ENCODE data around the gene SEL1L3. TPM values are rescaled to one million over a fixed set of nuclear protein-coding genes. Genes with fewer than 3 reads are reported as not detected.

The SEL1L3 gene
- total RNA-seq, 1 experiment from 2014 or later = 28.1 TPM

GRCh38 chr4:25861280-25861950 is 1.4 kb downstream of the SEL1L3 start:
- Mint-ChIP-seq H3K27ac (ENCODE audit: low read depth, unreplicated experiment) (peak overlapping the region; percentile 91), H3K9me3 (ENCODE audit: unreplicated experiment) (no peaks in the 10 kb centered on the region), H3K27me3 (ENCODE audit: insufficient read depth, unreplicated experiment) (no peaks in the 10 kb centered on the region), H3K4me3 (ENCODE audit: unreplicated experiment) (peak overlapping the region; percentile 96), H3K4me1 (ENCODE audit: insufficient read depth, unreplicated experiment) (peaks cover 24% of the 10 kb centered on the region), H3K36me3 (ENCODE audit: insufficient read depth, unreplicated experiment) (no peaks in the 10 kb centered on the region)
- POLR2A ChIA-PET = interaction anchor here (0.6 to 1.9 kb wide), 9 partner anchors 7 to 324 kb away, joined by 3 to 20 read pairs (median 3); partner anchors contain the start of gene SMIM20
- peak; percentile 78 for DNase-seq (ENCODE audit: unreplicated experiment)
- intact Hi-C loops (cut with micrococcal nuclease) = no loop called here
- CTCF ChIA-PET = interaction anchor here (0.7 kb wide), 1 partner anchor 975 kb away, joined by 3 read pairs; no protein-coding TSS in a partner anchor
- TSS peak; percentile 92 for BruUV-seq (replicated peaks)
- TF ChIP-seq CTCF (IDR thresholded peaks at IDR 0.05; ENCODE audit: unreplicated experiment) = no peak

GRCh38 chr4:25860586-25861279 is 2.1 kb downstream of the SEL1L3 start:
- TSS peak; percentile 48 for BruUV-seq (replicated peaks)
- no peaks in the 10 kb centered on the region for H3K36me3 Mint-ChIP-seq (ENCODE audit: insufficient read depth, unreplicated experiment)
- ChIA-PET CTCF (no interaction called here), POLR2A (interaction anchor here (0.6 to 1.9 kb wide), 4 partner anchors 18 to 323 kb away, joined by 3 to 20 read pairs (median 4); partner anchors contain the start of gene SMIM20)
- no peaks in the 10 kb centered on the region for H3K27me3 Mint-ChIP-seq (ENCODE audit: insufficient read depth, unreplicated experiment)
- peak overlapping the region; percentile 91 for H3K27ac Mint-ChIP-seq (ENCODE audit: low read depth, unreplicated experiment)
- TF ChIP-seq CTCF (IDR thresholded peaks at IDR 0.05; ENCODE audit: unreplicated experiment) = no peak
- DNase-seq (ENCODE audit: unreplicated experiment) = no peak
- H3K4me3 Mint-ChIP-seq (ENCODE audit: unreplicated experiment) = peak overlapping the region; percentile 96
- H3K9me3 Mint-ChIP-seq (ENCODE audit: unreplicated experiment) = no peaks in the 10 kb centered on the region
- peaks cover 24% of the 10 kb centered on the region for H3K4me1 Mint-ChIP-seq (ENCODE audit: insufficient read depth, unreplicated experiment)
- intact Hi-C loops (cut with micrococcal nuclease) = no loop called here

DNA sequence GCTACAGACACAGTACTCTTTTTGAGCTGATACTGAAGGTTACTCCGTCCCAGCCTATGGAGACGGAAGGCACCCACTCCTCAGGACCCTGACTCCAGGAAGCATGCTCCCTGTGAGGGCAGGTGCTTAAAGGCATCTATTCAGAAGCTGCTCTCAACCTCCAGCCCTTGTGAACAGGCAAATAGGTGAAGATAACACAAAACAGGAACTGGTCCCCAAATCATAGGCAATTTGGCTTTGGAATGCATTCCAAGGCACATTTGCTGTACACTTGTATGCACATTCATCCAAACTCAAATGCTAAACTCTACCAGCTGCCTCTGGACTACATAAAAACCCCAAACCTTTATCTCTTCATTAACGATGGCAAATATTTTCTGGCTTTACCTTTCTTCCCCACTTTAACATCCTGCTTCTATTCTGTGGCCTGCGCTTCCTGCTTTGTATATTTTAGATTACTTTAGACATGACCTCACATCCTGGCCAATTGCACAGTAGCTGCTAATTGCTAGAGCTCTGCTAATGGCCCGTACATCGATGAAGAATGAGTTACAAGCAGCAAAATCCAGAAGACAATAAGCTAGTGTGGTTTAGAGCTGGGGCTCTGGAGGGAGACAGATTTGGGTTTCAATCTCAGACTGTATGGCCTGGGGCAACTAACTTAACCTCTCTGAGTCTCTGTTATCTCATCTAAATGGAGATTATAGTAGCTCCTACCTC is 3.2 kb downstream of the SEL1L3 start:
- intact Hi-C loops (cut with micrococcal nuclease) = no loop called here
- Mint-ChIP-seq H3K4me3 (ENCODE audit: unreplicated experiment) (no peak overlapping the region), H3K27me3 (ENCODE audit: insufficient read depth, unreplicated experiment) (no peaks in the 10 kb centered on the region), H3K4me1 (ENCODE audit: insufficient read depth, unreplicated experiment) (peaks cover 16% of the 10 kb centered on the region), H3K27ac (ENCODE audit: low read depth, unreplicated experiment) (peak overlapping the region; percentile 91), H3K36me3 (ENCODE audit: insufficient read depth, unreplicated experiment) (no peaks in the 10 kb centered on the region), H3K9me3 (ENCODE audit: unreplicated experiment) (no peaks in the 10 kb centered on the region)
- DNase-seq (ENCODE audit: unreplicated experiment) = no peak
- no TSS peak for BruUV-seq (replicated peaks)
- TF ChIP-seq CTCF (IDR thresholded peaks at IDR 0.05; ENCODE audit: unreplicated experiment) = no peak
- POLR2A ChIA-PET = no interaction called here
- CTCF ChIA-PET = interaction anchor here (0.5 to 1.2 kb wide), 4 partner anchors 21 to 326 kb away, joined by 3 to 4 read pairs (median 3); no protein-coding TSS in a partner anchor
